Measurements from ENCODE around the gene SMPD3.

- TF ChIP-seq CTCF (IDR thresholded peaks at IDR 0.05) (no peak), EP300 (IDR thresholded peaks at IDR 0.05) (no peak)
Observed at GRCh38 chr16:68433316-68433715, 15.0 kb downstream of the SMPD3 start.
